Esophagus squamous epithelium (tissue), 5 donors: ENCODE data around the gene TXNDC11. TPM values are rescaled to one million over a fixed set of nuclear protein-coding genes. Genes with fewer than 3 reads are reported as not detected.
"Not testable (repeated sequence)": the region's sequence is repeated elsewhere in the genome, so short reads cannot be mapped to it uniquely, and the experiment has no call there.

Source experiments
- DNase-seq: peaks from one replicate; lab custom pipeline; 2025; lab: John Stamatoyannopoulos, UW
- H3K27ac ChIP-seq, 4 donors: fragments of 200-600 bp; sonication (generic); one replicate each; pipeline ENCODE4 v1.5.1; 2016 to 2019; ENCODE audit warnings: mild to moderate bottlenecking in 1 of 4
- H3K27me3 ChIP-seq, 4 donors: fragments of 200-600 bp; sonication (generic); 1 replicate in 3 of 4; 2 replicates in 1 of 4; pipeline versions ENCODE4 v1.5.1 to v1.6.0; 2017 to 2021; ENCODE audit warnings: antibody characterized with exemption in 1 of 4
- H3K36me3 ChIP-seq, 3 donors: fragments of 200-600 bp; sonication (generic); one replicate each; pipeline ENCODE4 v1.5.1; 2016 to 2019
- H3K4me1 ChIP-seq, 3 donors: fragments of 200-600 bp; sonication (generic); one replicate each; pipeline ENCODE4 v1.5.1; 2017 to 2019
- H3K4me3 ChIP-seq, 4 donors: fragments of 200-600 bp; sonication (generic); 1 replicate in 3 of 4; 2 replicates in 1 of 4; pipeline ENCODE4 v1.5.1; 2016 to 2019; ENCODE audit warnings: mild to moderate bottlenecking in 2 of 4, moderate library complexity in 1 of 4
- H3K9me3 ChIP-seq, 3 donors: fragments of 200-600 bp; sonication (generic); one replicate each; pipeline ENCODE4 v1.5.1; 2016 to 2019
- POLR2A ChIP-seq, 4 donors: fragments of 450-650 bp; IDR thresholded peaks; one replicate each; pipeline ENCODE4 v1.6.1; 2017; ENCODE audit warnings: antibody characterized with exemption in 4 of 4, mild to moderate bottlenecking in 4 of 4, moderate library complexity in 3 of 4
- WGBS, 2 donors: methylation state at CpG; one replicate each; pipeline ENCODE4 v1.1.5; 2018; 5-methylcytosine and 5-hydroxymethylcytosine counted together
- intact Hi-C: fragments of 100-400 bp; cut with DNase I; formaldehyde crosslinking; loops from one replicate; pipeline ENCODE4 v1.15.0; 2022
- total RNA-seq, 4 donors: library from RNA; depleted of rRNA; stranded (reverse); fragments of >200 nt; gene quantifications; one replicate each; pipeline ENCODE4 v1.1.0, GENCODE V29; 2016
- TF ChIP-seq, protein P1 (sequence below), 6 experiments: fragments of 450-650 bp in 4 of 6; fragments of 200-600 bp in 2 of 6; sonication (generic) in 2 of 6; IDR thresholded peaks; one replicate each; pipeline ENCODE4 v1.5.1; 2016 to 2019; ENCODE audit warnings: antibody characterized with exemption in 6 of 6, mild to moderate bottlenecking in 4 of 6, moderate library complexity in 4 of 6
- donor health status: DM: yes; HTN: yes; CAD: no.

The TXNDC11 gene, protein sequence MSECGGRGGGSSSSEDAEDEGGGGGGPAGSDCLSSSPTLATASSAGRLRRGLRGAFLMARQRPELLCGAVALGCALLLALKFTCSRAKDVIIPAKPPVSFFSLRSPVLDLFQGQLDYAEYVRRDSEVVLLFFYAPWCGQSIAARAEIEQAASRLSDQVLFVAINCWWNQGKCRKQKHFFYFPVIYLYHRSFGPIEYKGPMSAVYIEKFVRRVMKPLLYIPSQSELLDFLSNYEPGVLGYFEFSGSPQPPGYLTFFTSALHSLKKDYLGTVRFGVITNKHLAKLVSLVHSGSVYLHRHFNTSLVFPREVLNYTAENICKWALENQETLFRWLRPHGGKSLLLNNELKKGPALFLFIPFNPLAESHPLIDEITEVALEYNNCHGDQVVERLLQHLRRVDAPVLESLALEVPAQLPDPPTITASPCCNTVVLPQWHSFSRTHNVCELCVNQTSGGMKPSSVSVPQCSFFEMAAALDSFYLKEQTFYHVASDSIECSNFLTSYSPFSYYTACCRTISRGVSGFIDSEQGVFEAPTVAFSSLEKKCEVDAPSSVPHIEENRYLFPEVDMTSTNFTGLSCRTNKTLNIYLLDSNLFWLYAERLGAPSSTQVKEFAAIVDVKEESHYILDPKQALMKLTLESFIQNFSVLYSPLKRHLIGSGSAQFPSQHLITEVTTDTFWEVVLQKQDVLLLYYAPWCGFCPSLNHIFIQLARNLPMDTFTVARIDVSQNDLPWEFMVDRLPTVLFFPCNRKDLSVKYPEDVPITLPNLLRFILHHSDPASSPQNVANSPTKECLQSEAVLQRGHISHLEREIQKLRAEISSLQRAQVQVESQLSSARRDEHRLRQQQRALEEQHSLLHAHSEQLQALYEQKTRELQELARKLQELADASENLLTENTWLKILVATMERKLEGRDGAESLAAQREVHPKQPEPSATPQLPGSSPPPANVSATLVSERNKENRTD
- 10 to 100 TPM; 26.0 to 39.1 (median 35.9) TPM for total RNA-seq

DNA sequence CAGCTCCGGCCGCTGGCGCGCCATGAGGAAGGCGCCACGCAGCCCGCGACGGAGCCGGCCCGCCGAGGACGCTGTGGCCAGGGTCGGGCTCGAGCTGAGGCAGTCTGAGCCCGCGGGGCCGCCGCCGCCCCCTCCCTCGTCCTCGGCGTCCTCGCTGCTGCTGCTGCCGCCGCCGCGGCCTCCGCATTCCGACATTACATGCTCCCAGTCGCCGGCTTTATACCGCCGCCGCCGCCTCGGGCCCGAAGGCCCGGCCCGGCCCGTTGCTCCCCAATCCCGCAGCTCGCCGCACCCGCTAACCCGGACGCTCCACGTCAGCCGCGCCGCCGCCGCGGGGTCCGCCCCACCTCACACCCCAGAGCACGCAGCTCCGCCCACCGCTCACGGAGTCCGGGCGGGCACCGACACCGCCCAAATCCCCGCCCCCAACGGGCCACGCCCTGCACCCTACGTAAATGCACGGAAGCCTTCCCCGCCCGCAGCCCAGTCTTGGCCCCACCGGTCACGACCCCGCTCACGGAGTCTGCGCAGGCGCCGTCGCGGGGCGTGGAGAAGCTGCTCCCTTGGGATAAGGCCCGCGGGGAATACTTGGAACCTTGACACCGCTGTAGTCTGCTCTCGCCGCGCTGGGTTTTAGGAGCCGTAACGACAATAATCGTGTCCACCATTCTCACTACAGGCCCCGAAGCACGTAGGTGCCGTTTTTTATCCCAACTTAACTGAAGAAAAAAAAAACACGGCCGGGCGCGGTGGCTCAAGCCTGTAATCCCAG, at the start of gene TXNDC11:
TSS of gene TXNDC11 (minus strand) at position 322 of the 772 bp plus-strand sequence. CDS start at position 195, 127 bp downstream.
- H3K4me3 ChIP-seq: peak within 1 kb of the TSS; percentile 75 to 96 (median 94)
- H3K36me3 ChIP-seq: peaks cover 0 to 10% (median 0%) of the 10 kb centered on the region in 3 donors
- DNase-seq: peak; percentile 94
- 0% methylated on average over 3 to 15 of the region's 96 CpGs for WGBS, 2 donors
- intact Hi-C loops: loop anchor here (5.0 kb wide), 1 partner anchor 55 kb away; the partner anchor contains the start of gene ZC3H7A
- H3K9me3 ChIP-seq: no peaks in the 10 kb centered on the region
- H3K4me1 ChIP-seq: peaks cover 14 to 50% (median 19%) of the 10 kb centered on the region in 3 donors
- H3K27ac ChIP-seq: peak within 1 kb of the TSS; percentile 98 to 100 (median 99)
- peak in 3 of 4 donors; percentile 82 to 99 (median 98) for TF ChIP-seq POLR2A (IDR thresholded peaks at IDR 0.05)
- TF ChIP-seq, protein P1, sequence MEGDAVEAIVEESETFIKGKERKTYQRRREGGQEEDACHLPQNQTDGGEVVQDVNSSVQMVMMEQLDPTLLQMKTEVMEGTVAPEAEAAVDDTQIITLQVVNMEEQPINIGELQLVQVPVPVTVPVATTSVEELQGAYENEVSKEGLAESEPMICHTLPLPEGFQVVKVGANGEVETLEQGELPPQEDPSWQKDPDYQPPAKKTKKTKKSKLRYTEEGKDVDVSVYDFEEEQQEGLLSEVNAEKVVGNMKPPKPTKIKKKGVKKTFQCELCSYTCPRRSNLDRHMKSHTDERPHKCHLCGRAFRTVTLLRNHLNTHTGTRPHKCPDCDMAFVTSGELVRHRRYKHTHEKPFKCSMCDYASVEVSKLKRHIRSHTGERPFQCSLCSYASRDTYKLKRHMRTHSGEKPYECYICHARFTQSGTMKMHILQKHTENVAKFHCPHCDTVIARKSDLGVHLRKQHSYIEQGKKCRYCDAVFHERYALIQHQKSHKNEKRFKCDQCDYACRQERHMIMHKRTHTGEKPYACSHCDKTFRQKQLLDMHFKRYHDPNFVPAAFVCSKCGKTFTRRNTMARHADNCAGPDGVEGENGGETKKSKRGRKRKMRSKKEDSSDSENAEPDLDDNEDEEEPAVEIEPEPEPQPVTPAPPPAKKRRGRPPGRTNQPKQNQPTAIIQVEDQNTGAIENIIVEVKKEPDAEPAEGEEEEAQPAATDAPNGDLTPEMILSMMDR (IDR thresholded peaks at IDR 0.05): peak in 3 of 6 experiments; percentile 3 to 24 (median 9)
- no peaks in the 10 kb centered on the region for H3K27me3 ChIP-seq

DNA sequence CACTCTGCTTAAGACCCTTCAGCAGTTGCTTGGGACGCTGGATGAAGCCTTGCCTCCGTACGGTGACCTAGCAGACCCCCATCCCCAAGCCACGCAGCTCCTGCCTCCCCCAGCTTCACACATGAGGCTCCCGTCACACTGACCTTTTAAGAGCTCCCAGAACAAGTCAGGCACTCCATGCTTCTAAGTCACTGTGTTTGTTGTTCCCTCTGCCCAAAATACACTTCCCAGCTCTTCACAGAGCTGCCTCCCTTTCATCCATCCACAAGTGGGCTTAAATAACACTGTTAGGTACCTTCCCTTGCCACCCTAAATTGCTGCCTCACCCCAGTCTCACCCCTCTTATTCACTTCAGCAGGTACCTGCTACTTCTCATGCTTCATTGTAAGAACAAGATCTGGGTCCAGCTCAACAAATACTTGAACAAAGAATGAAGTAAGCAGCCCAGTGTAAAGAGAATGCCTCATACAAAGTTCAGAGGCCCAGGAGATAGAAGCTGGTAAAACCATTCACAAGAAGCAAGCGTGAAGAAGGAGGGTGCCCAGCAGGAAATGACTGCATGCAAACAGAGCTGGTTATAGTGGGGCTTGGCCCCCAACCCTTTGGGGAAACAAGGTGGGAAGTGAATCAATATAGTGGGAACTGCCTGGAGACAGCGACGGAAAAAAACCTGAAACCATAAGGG, 48.6 kb upstream of the TXNDC11 start:
- intact Hi-C loops: no loop called here
- Histone ChIP-seq H3K4me3 (no peak overlapping the region), H3K36me3 (peaks cover 0 to 14% (median 0%) of the 10 kb centered on the region in 3 donors), H3K27ac (peak overlapping the region in 1 of 4 donors; percentile 63), H3K4me1 (peaks cover 26 to 72% (median 47%) of the 10 kb centered on the region in 3 donors), H3K9me3 (no peaks in the 10 kb centered on the region), H3K27me3 (no peaks in the 10 kb centered on the region)
- no peak for DNase-seq
- 76 to 84% methylated on average over 7 to 8 of the region's 8 CpGs for whole genome bisulfite sequencing, 2 donors
- TF ChIP-seq, protein P1 (IDR thresholded peaks at IDR 0.05): no peak
- TF ChIP-seq POLR2A (IDR thresholded peaks at IDR 0.05): no peak

DNA sequence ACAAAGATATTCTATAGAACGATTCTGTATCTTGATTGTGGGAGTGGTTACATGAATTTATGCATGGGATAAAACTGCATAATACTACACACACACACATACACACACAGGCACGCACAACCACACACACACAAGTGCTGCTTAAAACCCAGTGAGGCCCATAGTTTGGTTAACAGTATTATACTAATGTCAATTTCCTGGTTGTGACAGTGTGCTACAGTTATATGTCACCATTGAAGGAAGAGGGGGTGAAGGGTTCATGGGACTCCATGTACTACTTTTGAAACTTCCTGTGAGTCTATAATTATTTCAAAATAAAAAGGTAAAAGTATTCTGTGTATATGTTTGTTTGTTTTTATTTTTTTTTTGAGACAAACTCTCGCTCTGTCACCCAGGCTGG, 46.3 kb upstream of the TXNDC11 start:
- Histone ChIP-seq H3K27me3 (no peaks in the 10 kb centered on the region), H3K36me3 (peaks cover 0 to 14% (median 0%) of the 10 kb centered on the region in 3 donors), H3K27ac (no peak overlapping the region), H3K4me1 (peaks cover 19 to 66% (median 28%) of the 10 kb centered on the region in 3 donors), H3K9me3 (no peaks in the 10 kb centered on the region), H3K4me3 (no peak overlapping the region)
- intact Hi-C loops: no loop called here
- no peak for DNase-seq
- WGBS, 2 donors: 68 to 83% methylated on average over 3 of the region's 3 CpGs
- TF ChIP-seq, protein P1 (IDR thresholded peaks at IDR 0.05): no peak
- no peak for TF ChIP-seq POLR2A (IDR thresholded peaks at IDR 0.05)

DNA sequence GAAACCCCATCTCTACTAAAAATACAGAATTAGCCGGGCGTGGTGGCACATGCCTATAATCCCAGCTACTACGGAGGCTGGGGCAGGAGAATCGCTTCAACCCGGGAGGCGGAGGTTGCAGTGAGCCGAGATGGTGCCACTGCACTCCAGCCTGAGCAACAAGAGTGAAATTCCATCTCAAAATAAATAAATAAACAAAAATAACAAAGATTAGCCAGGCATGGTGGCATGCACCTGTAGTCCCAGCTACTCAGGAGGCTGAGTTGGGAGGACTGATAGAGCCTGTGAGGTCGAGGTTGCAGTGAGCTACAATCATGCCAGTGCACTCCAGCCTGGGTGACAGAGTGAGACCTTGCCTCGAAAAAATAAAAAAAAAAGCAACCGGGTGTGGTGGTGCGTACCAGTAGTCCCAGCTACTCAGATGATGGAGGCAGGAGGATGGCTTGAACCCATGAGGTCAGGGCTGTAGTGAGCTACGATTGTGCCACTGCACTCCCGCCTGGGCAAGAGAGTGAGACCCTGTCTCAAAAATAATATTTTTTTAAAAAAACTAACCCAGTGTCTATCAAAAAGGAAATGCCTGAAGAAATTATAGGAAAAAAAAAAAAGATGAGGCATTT, 42.4 kb upstream of the TXNDC11 start:
- H3K27ac ChIP-seq, H3K4me3 ChIP-seq, H3K36me3 ChIP-seq, H3K27me3 ChIP-seq, intact Hi-C loops, DNase-seq, H3K9me3 ChIP-seq: not testable (repeated sequence)
- peaks cover 19 to 65% (median 34%) of the 10 kb centered on the region in 3 donors for H3K4me1 ChIP-seq
- 82 to 84% methylated on average over 11 to 13 of the region's 13 CpGs for WGBS, 2 donors

DNA sequence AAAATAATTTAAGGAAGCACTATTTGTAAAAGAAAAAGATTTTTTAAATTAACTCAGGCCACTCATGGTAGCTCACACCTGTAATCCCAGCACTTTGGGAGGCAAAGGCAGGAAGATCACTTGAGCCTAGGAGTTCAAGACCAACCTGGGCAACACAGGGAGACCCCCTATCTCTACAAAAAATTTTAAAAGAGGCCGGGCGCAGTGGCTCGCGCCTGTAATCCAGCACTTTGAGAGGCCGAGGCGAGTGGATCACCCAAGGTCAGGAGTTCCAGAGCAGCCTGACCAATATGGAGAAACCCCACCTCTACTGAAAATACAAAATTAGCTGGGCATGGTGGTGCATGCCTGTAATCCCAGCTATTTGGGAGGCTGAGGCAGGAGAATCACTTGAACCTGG, 41.7 kb upstream of the TXNDC11 start:
- intact Hi-C loops: not testable (repeated sequence)
- WGBS, 2 donors: 73% methylated on average over 6 of the region's 6 CpGs; no CpG with 5 or more reads in 1 of the 2 donors
- H3K27ac ChIP-seq: peak overlapping the region in 3 of 4 donors; percentile 63 to 84 (median 82)

More for the DNA sequence above, 41.7 kb upstream of the TXNDC11 start:
- H3K27me3 ChIP-seq, DNase-seq, H3K4me3 ChIP-seq, H3K9me3 ChIP-seq: not testable (repeated sequence)
- Histone ChIP-seq H3K4me1 (peaks cover 19 to 65% (median 34%) of the 10 kb centered on the region in 3 donors), H3K36me3 (peaks cover 0 to 12% (median 0%) of the 10 kb centered on the region in 3 donors)
